Neural crest cell (in vitro differentiated cells): ENCODE results near the gene KANK2. TPM values are rescaled to one million over a fixed set of nuclear protein-coding genes. Genes with fewer than 3 reads are reported as not detected.
A peak's percentile ranks its signal among the peaks of the same experiment; 100 is the strongest.

Experiments
- DNase-seq: peaks from one replicate; pipeline ENCODE4 v3.0.0; 2021; ENCODE audit warnings: low read depth, mixed read lengths, low spot score
- H3K27ac Mint-ChIP-seq: one replicate; pipeline ENCODE4 v1.8.0; 2021; ENCODE audit warnings: mild to moderate bottlenecking, mixed read lengths; ENCODE audit not compliant: unreplicated experiment
- H3K27me3 Mint-ChIP-seq: 2 replicates; pipeline ENCODE4 v1.8.0; 2021; ENCODE audit warnings: low read depth, mild to moderate bottlenecking, mixed read lengths
- H3K36me3 Mint-ChIP-seq: 2 replicates; pipeline ENCODE4 v1.8.0; 2021; ENCODE audit warnings: low read depth, mild to moderate bottlenecking, mixed read lengths
- H3K4me1 Mint-ChIP-seq: 2 replicates; pipeline ENCODE4 v1.8.0; 2021; ENCODE audit warnings: mixed read lengths
- H3K4me3 Mint-ChIP-seq: one replicate; pipeline ENCODE4 v1.8.0; 2021; ENCODE audit warnings: mild to moderate bottlenecking, mixed read lengths
- H3K9me3 Mint-ChIP-seq: 2 replicates; pipeline ENCODE4 v1.8.0; 2021; ENCODE audit warnings: mixed read lengths
- CTCF ChIP-seq: fragments of 200-600 bp; sonication (generic); conservative IDR thresholded peaks from 2 replicates; pipeline ENCODE4 v1.5.0; 2021; ENCODE audit warnings: antibody characterized with exemption, mild to moderate bottlenecking
- total RNA-seq: library from RNA; stranded (reverse); gene quantifications from 2 replicates; pipeline ENCODE4 v1.2.1, GENCODE V29; 2021

KANK2 gene
- total RNA-seq, 1 donor from 2014 or later, result 32.1 TPM

GRCh38 chr19:11203194-11204075 lies 6.1 kb upstream of the KANK2 start:
- no peaks in the 10 kb centered on the region for H3K4me1 Mint-ChIP-seq
- TF ChIP-seq CTCF, result peak; percentile 76
- DNase-seq, result peak; percentile 73
- H3K27me3 Mint-ChIP-seq, result peaks cover 4% of the 10 kb centered on the region
- no peaks in the 10 kb centered on the region for H3K36me3 Mint-ChIP-seq
- H3K9me3 Mint-ChIP-seq, result no peaks in the 10 kb centered on the region
- H3K27ac Mint-ChIP-seq, result no peak overlapping the region
- H3K4me3 Mint-ChIP-seq, result peak overlapping the region; percentile 34

GRCh38 chr19:11202488-11203193 lies 5.3 kb upstream of the KANK2 start:
- Mint-ChIP-seq H3K4me3 (peak overlapping the region; percentile 9), H3K27me3 (no peaks in the 10 kb centered on the region), H3K4me1 (peaks cover 4% of the 10 kb centered on the region), H3K36me3 (no peaks in the 10 kb centered on the region), H3K27ac (no peak overlapping the region), H3K9me3 (no peaks in the 10 kb centered on the region)
- DNase-seq, result no peak
- no peak for TF ChIP-seq CTCF

- TF ChIP-seq CTCF, result no peak
- Mint-ChIP-seq H3K4me1 (peaks cover 4% of the 10 kb centered on the region), H3K27ac (no peak overlapping the region), H3K36me3 (no peaks in the 10 kb centered on the region), H3K27me3 (no peaks in the 10 kb centered on the region), H3K9me3 (no peaks in the 10 kb centered on the region), H3K4me3 (no peak overlapping the region)
- no peak for DNase-seq
Observed at GRCh38 chr19:11201791-11202190, 4.4 kb upstream of the KANK2 start.

- Mint-ChIP-seq H3K4me3 (no peak overlapping the region), H3K27me3 (no peaks in the 10 kb centered on the region), H3K9me3 (no peaks in the 10 kb centered on the region), H3K27ac (peak overlapping the region; percentile 43), H3K4me1 (peaks cover 4% of the 10 kb centered on the region), H3K36me3 (no peaks in the 10 kb centered on the region)
- no peak for TF ChIP-seq CTCF
- no peak for DNase-seq
Observed at GRCh38 chr19:11200931-11201330, 3.6 kb upstream of the KANK2 start.

- no peak for DNase-seq
- Mint-ChIP-seq H3K27me3 (no peaks in the 10 kb centered on the region), H3K4me3 (no peak overlapping the region), H3K4me1 (peaks cover 9% of the 10 kb centered on the region), H3K36me3 (peaks cover 2% of the 10 kb centered on the region), H3K27ac (no peak overlapping the region), H3K9me3 (no peaks in the 10 kb centered on the region)
- TF ChIP-seq CTCF, result no peak
Observed at GRCh38 chr19:11200015-11200574, 2.8 kb upstream of the KANK2 start.
